ENCODE data around the gene TIMMDC1.

- TF ChIP-seq CTCF (IDR thresholded peaks at IDR 0.05) (no peak), EZH2 (IDR thresholded peaks at IDR 0.05) (no peak), EZH2phosphoT487 (IDR thresholded peaks at IDR 0.05) (no peak)
These were observed 8.2 kb upstream of the TIMMDC1 start for GRCh38 chr3:119490153-119490552.

Measured in neural progenitor cell (in vitro differentiated cells).